Measurements from ENCODE around the gene B4GALNT4. TPM values are rescaled to one million over a fixed set of nuclear protein-coding genes. Genes with fewer than 3 reads are reported as not detected.

The B4GALNT4 gene
- total and polyA plus RNA-seq, 2 of the 8 experiments (the other 6 are each of a cell fraction or from before 2014, with no cell fraction given) = 40.9 to 76.3 TPM

DNA sequence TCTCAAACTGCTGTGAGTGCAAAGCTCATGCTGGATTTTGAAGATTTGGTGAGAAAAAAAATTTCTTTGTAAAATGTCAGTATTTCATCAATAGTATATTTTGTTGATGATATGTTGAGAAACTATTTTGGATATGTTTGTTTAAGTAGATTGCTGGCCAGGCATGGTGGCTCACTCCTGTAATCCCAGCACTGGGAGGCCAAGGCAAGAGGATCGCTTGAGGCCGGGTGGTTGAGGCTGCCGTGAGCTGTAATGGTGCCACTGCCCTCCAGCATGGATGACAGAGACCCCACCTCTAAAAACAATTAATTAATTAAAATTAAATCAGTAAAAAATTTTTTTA, 41.7 kb upstream of the B4GALNT4 start:
- H2AFZ ChIP-seq (ENCODE audit: low read length) = no peak overlapping the region
- H3K18ac ChIP-seq (ENCODE audit: extremely low read depth, low read length) = 0 out of 2 replicates have a peak overlapping the region, but pooled peaks have one; percentile 32
- H3K79me2 ChIP-seq (ENCODE audit: control insufficient read depth in 1 of 2, insufficient read depth in 2 of 2, low read length in 2 of 2) = no peaks in the 10 kb centered on the region
- no peaks in the 10 kb centered on the region for H3K27me3 ChIP-seq (replicated peaks in 1 of 4; ENCODE audit: control insufficient read depth in 3 of 4, extremely low read depth in 1 of 4, insufficient read depth in 3 of 4, low read length in 3 of 4)
- no peak overlapping the region for H2BK5ac ChIP-seq (ENCODE audit: low read depth, low read length)
- FAIRE-seq (no peak), DNase-seq (ENCODE audit: low read depth in 1 of 2, low spot score in 2 of 2) (no peak)
- ChIA-PET CTCF (ENCODE audit: partially characterized antibody) (interaction anchor here (1.0 to 2.4 kb wide), 4 partner anchors 11 to 121 kb away, joined by 3 to 6 read pairs (median 4); partner anchors contain the start of gene BET1L), POLR2A (ENCODE audit: partially characterized antibody) (interaction anchor here (0.7 to 1.8 kb wide), 7 partner anchors 9 to 27 kb away, joined by 3 to 8 read pairs (median 4); partner anchors contain the start of gene IFITM2)
- H2AK5ac ChIP-seq (ENCODE audit: low read depth, low read length) = no peak overlapping the region
- peaks cover 4 to 5% of the 10 kb centered on the region in 2 experiments; a peak in 1 of 4 replicates for H3K9me3 ChIP-seq (ENCODE audit: insufficient read depth in 2 of 2, low read depth in 1 of 2, low read length in 1 of 2)
- no peaks in the 10 kb centered on the region for H3K23me2 ChIP-seq (ENCODE audit: low read depth, low read length)
- TF ChIP-seq, protein P1, sequence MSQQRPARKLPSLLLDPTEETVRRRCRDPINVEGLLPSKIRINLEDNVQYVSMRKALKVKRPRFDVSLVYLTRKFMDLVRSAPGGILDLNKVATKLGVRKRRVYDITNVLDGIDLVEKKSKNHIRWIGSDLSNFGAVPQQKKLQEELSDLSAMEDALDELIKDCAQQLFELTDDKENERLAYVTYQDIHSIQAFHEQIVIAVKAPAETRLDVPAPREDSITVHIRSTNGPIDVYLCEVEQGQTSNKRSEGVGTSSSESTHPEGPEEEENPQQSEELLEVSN (IDR thresholded peaks at IDR 0.05) = no peak
- no peak for TF ChIP-seq NANOG (IDR thresholded peaks at IDR 0.05; ENCODE audit: insufficient read depth, low read depth, low read length, poor library complexity, severe bottlenecking)
- no peak for TF ChIP-seq GTF2F1 (IDR thresholded peaks at IDR 0.05; ENCODE audit: borderline replicate concordance, low read depth, low read length)
- TF ChIP-seq JUND (IDR thresholded peaks at IDR 0.05; ENCODE audit: low read length) = no peak
- H2BK120ac ChIP-seq (replicated peaks; ENCODE audit: low read depth, low read length) = no peak overlapping the region
- no peaks in the 10 kb centered on the region for H3K36me3 ChIP-seq (ENCODE audit: control insufficient read depth in 2 of 4, insufficient read depth in 4 of 4, low read length in 3 of 4)
- 0 out of 2 replicates have a peak overlapping the region, but pooled peaks have one; percentile 88 for H2BK15ac ChIP-seq (ENCODE audit: low read length)
- H3K9ac ChIP-seq (replicated peaks in 1 of 4; ENCODE audit: extremely low read depth in 1 of 4, low read depth in 3 of 4, low read length in 3 of 4) = no peak overlapping the region
- H3K4me1 ChIP-seq (replicated peaks in 1 of 4; ENCODE audit: control insufficient read depth in 3 of 4, insufficient read depth in 4 of 4, low read length in 3 of 4) = peaks cover 0 to 14% (median 2%) of the 10 kb centered on the region in 4 experiments; a peak in 4 of 7 replicates
- no peak overlapping the region for H2BK20ac ChIP-seq (ENCODE audit: low read length)
- H4K5ac ChIP-seq (ENCODE audit: insufficient read length, low read depth, low read length) = no peak overlapping the region
- no peak overlapping the region for H3K14ac ChIP-seq (ENCODE audit: insufficient read length)
- no peak overlapping the region for H4K91ac ChIP-seq (replicated peaks; ENCODE audit: insufficient read length, low read length)
- peak overlapping the region; percentile 75; the same call in 1 of the 2 replicates for H2BK12ac ChIP-seq (ENCODE audit: low read depth, low read length)
- 97% methylated on average over 3 of the region's 3 CpGs; no CpG with 5 or more reads in 1 of the 2 experiments for WGBS, 2 experiments (ENCODE audit: extremely low coverage in 1 of 2, insufficient coverage in 1 of 2, insufficient read length in 1 of 2, insufficient replicate concordance in 2 of 2, low coverage in 1 of 2, low lambda C conversion rate in 2 of 2, missing lambda C conversion rate in 1 of 2)
- no peaks in the 10 kb centered on the region for H4K20me1 ChIP-seq (replicated peaks in 1 of 2; ENCODE audit: control insufficient read depth in 1 of 2, insufficient read depth in 2 of 2, low read length in 2 of 2)
- H3K4ac ChIP-seq (replicated peaks; ENCODE audit: insufficient read length, low read depth, low read length) = no peak overlapping the region
- H3K23ac ChIP-seq (ENCODE audit: insufficient read length) = no peak overlapping the region
- H3K4me3 ChIP-seq (ENCODE audit: extremely low read depth in 1 of 4, insufficient read depth in 2 of 4, low read depth in 3 of 4, low read length in 4 of 4) = no peak overlapping the region
- H3K27ac ChIP-seq (ENCODE audit: low read depth, low read length) = no peak overlapping the region
- no peaks in the 10 kb centered on the region for H3K79me1 ChIP-seq (ENCODE audit: low read depth, low read length)
- no peak overlapping the region for H4K8ac ChIP-seq (ENCODE audit: extremely low read depth, insufficient read depth, low read length)
- H3K4me2 ChIP-seq (ENCODE audit: insufficient read depth in 1 of 2, low read depth in 2 of 2, low read length in 2 of 2) = no peak overlapping the region
- H3K56ac ChIP-seq (replicated peaks; ENCODE audit: insufficient read length, low read depth, low read length) = no peak overlapping the region

All from H1 (cell line).